ENCODE measurements around the gene AIF1L.

The AIF1L gene

GRCh38 chr9:131144201-131144600, 47.9 kb downstream of the AIF1L start:
- H4K20me1 ChIP-seq (ENCODE audit: low read depth, low read length), result no peaks in the 10 kb centered on the region
- H2AFZ ChIP-seq (ENCODE audit: low read depth, low read length, severe bottlenecking), result no peak overlapping the region
- H3K36me3 ChIP-seq (ENCODE audit: low read length), result peaks cover 39% of the 10 kb centered on the region; the same call in 1 of the 2 replicates
- H3K9me3 ChIP-seq (ENCODE audit: insufficient read depth, low read length), result no peaks in the 10 kb centered on the region
- H3F3A ChIP-seq (ENCODE audit: insufficient read depth), result no peaks in the 10 kb centered on the region
- H3K9me2 ChIP-seq (replicated peaks; ENCODE audit: insufficient read depth, low read length), result no peaks in the 10 kb centered on the region
- no peaks in the 10 kb centered on the region for H3K27me3 ChIP-seq (ENCODE audit: low read length)
- TF ChIP-seq CTCF (IDR thresholded peaks at IDR 0.05; ENCODE audit: insufficient read depth, low read length, poor library complexity, severe bottlenecking) (no peak), EZH2phosphoT487 (conservative IDR thresholded peaks at IDR 0.05; ENCODE audit: low read length) (no peak)
- no peaks in the 10 kb centered on the region for H3K79me2 ChIP-seq (ENCODE audit: insufficient read depth, low read length)
- no peak overlapping the region for H3K27ac ChIP-seq (ENCODE audit: low read depth, low read length)
- H3K4me3 ChIP-seq (ENCODE audit: insufficient read depth, low read length, poor library complexity, severe bottlenecking), result no peak overlapping the region
- H3K9ac ChIP-seq (ENCODE audit: low read length), result no peak overlapping the region
- H3K4me2 ChIP-seq (ENCODE audit: low read depth, low read length, poor library complexity, severe bottlenecking), result no peak overlapping the region

- Histone ChIP-seq H3K79me2 (ENCODE audit: insufficient read depth, low read length) (no peaks in the 10 kb centered on the region), H3F3A (ENCODE audit: insufficient read depth) (no peaks in the 10 kb centered on the region), H3K36me3 (ENCODE audit: low read length) (peaks cover 39% of the 10 kb centered on the region; the same call in 1 of the 2 replicates), H3K9ac (ENCODE audit: low read length) (no peak overlapping the region), H4K20me1 (ENCODE audit: low read depth, low read length) (no peaks in the 10 kb centered on the region), H3K27ac (ENCODE audit: low read depth, low read length) (no peak overlapping the region), H3K9me2 (replicated peaks; ENCODE audit: insufficient read depth, low read length) (no peaks in the 10 kb centered on the region), H3K4me2 (ENCODE audit: low read depth, low read length, poor library complexity, severe bottlenecking) (no peak overlapping the region), H2AFZ (ENCODE audit: low read depth, low read length, severe bottlenecking) (no peak overlapping the region), H3K9me3 (ENCODE audit: insufficient read depth, low read length) (no peaks in the 10 kb centered on the region), H3K4me3 (ENCODE audit: insufficient read depth, low read length, poor library complexity, severe bottlenecking) (no peak overlapping the region), H3K27me3 (ENCODE audit: low read length) (no peaks in the 10 kb centered on the region)
- TF ChIP-seq CTCF (IDR thresholded peaks at IDR 0.05; ENCODE audit: insufficient read depth, low read length, poor library complexity, severe bottlenecking) (no peak), EZH2phosphoT487 (conservative IDR thresholded peaks at IDR 0.05; ENCODE audit: low read length) (no peak)
These were observed 48.9 kb downstream of the AIF1L start for GRCh38 chr9:131145245-131145644.

GRCh38 chr9:131146186-131146585, 49.9 kb downstream of the AIF1L start:
- Histone ChIP-seq H3K27me3 (ENCODE audit: low read length) (no peaks in the 10 kb centered on the region), H3K9me2 (replicated peaks; ENCODE audit: insufficient read depth, low read length) (no peaks in the 10 kb centered on the region), H3K4me3 (ENCODE audit: insufficient read depth, low read length, poor library complexity, severe bottlenecking) (no peak overlapping the region), H3F3A (ENCODE audit: insufficient read depth) (no peaks in the 10 kb centered on the region), H3K9me3 (ENCODE audit: insufficient read depth, low read length) (no peaks in the 10 kb centered on the region), H3K9ac (ENCODE audit: low read length) (no peak overlapping the region), H3K27ac (ENCODE audit: low read depth, low read length) (no peak overlapping the region), H4K20me1 (ENCODE audit: low read depth, low read length) (no peaks in the 10 kb centered on the region), H3K79me2 (ENCODE audit: insufficient read depth, low read length) (no peaks in the 10 kb centered on the region), H3K4me2 (ENCODE audit: low read depth, low read length, poor library complexity, severe bottlenecking) (no peak overlapping the region), H3K36me3 (ENCODE audit: low read length) (peaks cover 36% of the 10 kb centered on the region; the same call in 1 of the 2 replicates), H2AFZ (ENCODE audit: low read depth, low read length, severe bottlenecking) (no peak overlapping the region)
- no peak for TF ChIP-seq EZH2phosphoT487 (conservative IDR thresholded peaks at IDR 0.05; ENCODE audit: low read length)
- TF ChIP-seq CTCF (IDR thresholded peaks at IDR 0.05; ENCODE audit: insufficient read depth, low read length, poor library complexity, severe bottlenecking), result no peak
